Liver (tissue), 9 donors: ENCODE data around the gene QSOX1. TPM values are rescaled to one million over a fixed set of nuclear protein-coding genes. Genes with fewer than 3 reads are reported as not detected.

ENCODE experiments used
- DNase-seq: peaks from one replicate; pipeline ENCODE4 v3.0.0-alpha.2; 2017; ENCODE audit warnings: low spot score
- H3K27ac ChIP-seq, 2 donors: one replicate each; pipeline ENCODE4 v1.7.0; 2013; ENCODE audit warnings: inconsistent platforms in 2 of 2, low read length in 2 of 2, control low read depth in 1 of 2, low read depth in 1 of 2, mild to moderate bottlenecking in 1 of 2
- H3K27me3 ChIP-seq, 4 donors: one replicate each; pipeline versions ENCODE4 v1.6.1 to v1.7.0; 2013; ENCODE audit warnings: low read length in 3 of 4, inconsistent platforms in 1 of 4, mild to moderate bottlenecking in 1 of 4, moderate library complexity in 1 of 4; ENCODE audit not compliant: control insufficient read depth in 4 of 4, insufficient read depth in 4 of 4
- H3K36me3 ChIP-seq, 4 donors: one replicate each; pipeline versions ENCODE4 v1.6.1 to v1.7.0; 2013; ENCODE audit warnings: low read length in 3 of 4, mild to moderate bottlenecking in 3 of 4, low read depth in 1 of 4, moderate library complexity in 1 of 4; ENCODE audit not compliant: control insufficient read depth in 4 of 4, insufficient read depth in 3 of 4
- H3K4me1 ChIP-seq, 4 donors: one replicate each; pipeline versions ENCODE4 v1.6.1 to v1.7.0; 2013; ENCODE audit warnings: low read length in 3 of 4, mild to moderate bottlenecking in 3 of 4, moderate library complexity in 1 of 4; ENCODE audit not compliant: control insufficient read depth in 4 of 4, insufficient read depth in 4 of 4
- H3K4me3 ChIP-seq, 3 donors: one replicate each; pipeline versions ENCODE4 v1.6.1 to v1.7.0; 2013; ENCODE audit warnings: low read length in 3 of 3, control low read depth in 1 of 3, low read depth in 1 of 3, mild to moderate bottlenecking in 1 of 3
- H3K9ac ChIP-seq, 2 donors: one replicate each; pipeline ENCODE4 v1.7.0; 2013; ENCODE audit warnings: low read length in 2 of 2, mild to moderate bottlenecking in 2 of 2, moderate library complexity in 2 of 2, control low read depth in 1 of 2, low read depth in 1 of 2
- H3K9me3 ChIP-seq, 4 donors: one replicate each; pipeline versions ENCODE4 v1.6.1 to v1.7.0; 2013; ENCODE audit warnings: low read length in 3 of 4; ENCODE audit not compliant: control insufficient read depth in 4 of 4
- ATF3 ChIP-seq: IDR thresholded peaks from 2 replicates; pipeline ENCODE4 v1.6.1; 2016; ENCODE audit warnings: antibody characterized with exemption
- CTCF ChIP-seq: fragments of 150-350 bp; IDR thresholded peaks from 2 replicates; pipeline ENCODE4 v1.5.1; 2017; ENCODE audit warnings: improper control_type of control experiment, low read depth, low read length; ENCODE audit not compliant: missing input control
- EGR1 ChIP-seq, 2 donors: IDR thresholded peaks; 2 replicates each; pipeline ENCODE4 v1.6.1; 2016 to 2018; ENCODE audit warnings: antibody characterized with exemption in 2 of 2, low read depth in 2 of 2
- FOXA1 ChIP-seq: IDR thresholded peaks from 2 replicates; pipeline ENCODE4 v1.6.1; 2016; ENCODE audit warnings: antibody characterized with exemption
- FOXA2 ChIP-seq: IDR thresholded peaks from 2 replicates; pipeline ENCODE4 v1.6.1; 2016; ENCODE audit warnings: antibody characterized with exemption
- GABPA ChIP-seq, 2 donors: IDR thresholded peaks in 1 of 2; conservative IDR thresholded peaks in 1 of 2; 2 replicates each; pipeline ENCODE4 v1.6.1; 2016; ENCODE audit warnings: antibody characterized with exemption in 2 of 2, mild to moderate bottlenecking in 1 of 2, moderate library complexity in 1 of 2
- HNF4A ChIP-seq, 2 donors: conservative IDR thresholded peaks; 2 replicates each; pipeline ENCODE4 v1.6.1; 2016; ENCODE audit warnings: antibody characterized with exemption in 2 of 2, mild to moderate bottlenecking in 2 of 2
- HNF4G ChIP-seq: IDR thresholded peaks from 2 replicates; pipeline ENCODE4 v1.6.1; 2016; ENCODE audit warnings: antibody characterized with exemption
- JUND ChIP-seq, 2 donors: IDR thresholded peaks; 2 replicates each; pipeline ENCODE4 v1.6.1; 2016; ENCODE audit warnings: antibody characterized with exemption in 2 of 2
- MAX ChIP-seq: IDR thresholded peaks from 2 replicates; pipeline ENCODE4 v1.6.1; 2016; ENCODE audit warnings: antibody characterized with exemption
- NR2F2 ChIP-seq: IDR thresholded peaks from 2 replicates; pipeline ENCODE4 v1.6.1; 2016; ENCODE audit warnings: antibody characterized with exemption
- RAD21 ChIP-seq, 2 donors: IDR thresholded peaks; 2 replicates each; pipeline ENCODE4 v1.6.1; 2016; ENCODE audit warnings: antibody characterized with exemption in 2 of 2, mild to moderate bottlenecking in 2 of 2
- RXRA ChIP-seq, 2 donors: IDR thresholded peaks; 2 replicates each; pipeline ENCODE4 v1.6.1; 2017 to 2018; ENCODE audit warnings: antibody characterized with exemption in 2 of 2, mild to moderate bottlenecking in 1 of 2
- SP1 ChIP-seq: IDR thresholded peaks from 2 replicates; pipeline ENCODE4 v1.6.1; 2018; ENCODE audit warnings: antibody characterized with exemption, mild to moderate bottlenecking
- TAF1 ChIP-seq: conservative IDR thresholded peaks from 2 replicates; pipeline ENCODE4 v1.6.1; 2016; ENCODE audit warnings: antibody characterized with exemption, mild to moderate bottlenecking
- YY1 ChIP-seq: IDR thresholded peaks from 2 replicates; pipeline ENCODE4 v1.6.1; 2016; ENCODE audit warnings: antibody characterized with exemption, mild to moderate bottlenecking
- WGBS: extraction: QIAGEN DNeasy Blood & Tissue Kit; methylation state at CpG from one replicate; pipeline ENCODE4 v1.1.7; 2013; 5-methylcytosine and 5-hydroxymethylcytosine counted together
- polyA plus RNA-seq, 2 donors: library from polyadenylated mRNA; stranded (reverse) in 1 of 2; unstranded in 1 of 2; fragments of 200-250 nt in 1 of 2; fragments of >200 nt in 1 of 2; fragmentation: Nextera tagmentation in 1 of 2; extraction: Ambion mirVana in 1 of 2; gene quantifications; one replicate each; pipeline versions ENCODE4 v1.2.1 to v1.2.3, GENCODE V29; 2013 to 2015
- total RNA-seq, 2 donors: library from RNA; depleted of rRNA; stranded (reverse); fragments of >200 nt; gene quantifications; one replicate each; pipeline ENCODE4 v1.2.3, GENCODE V29; 2014
- TF ChIP-seq, protein P1 (sequence below): IDR thresholded peaks from 2 replicates; pipeline ENCODE4 v1.6.1; 2016; ENCODE audit warnings: antibody characterized with exemption, mild to moderate bottlenecking
- donor health status: healthy.
- donor health status: healthy.
- donor health status: healthy.
- donor health status: healthy.
- donor health status: healthy.

Gene QSOX1
- total and polyA plus RNA-seq, 4 donors, result 14.3 to 49.2 (median 38.1) TPM

- TF ChIP-seq, protein P1, sequence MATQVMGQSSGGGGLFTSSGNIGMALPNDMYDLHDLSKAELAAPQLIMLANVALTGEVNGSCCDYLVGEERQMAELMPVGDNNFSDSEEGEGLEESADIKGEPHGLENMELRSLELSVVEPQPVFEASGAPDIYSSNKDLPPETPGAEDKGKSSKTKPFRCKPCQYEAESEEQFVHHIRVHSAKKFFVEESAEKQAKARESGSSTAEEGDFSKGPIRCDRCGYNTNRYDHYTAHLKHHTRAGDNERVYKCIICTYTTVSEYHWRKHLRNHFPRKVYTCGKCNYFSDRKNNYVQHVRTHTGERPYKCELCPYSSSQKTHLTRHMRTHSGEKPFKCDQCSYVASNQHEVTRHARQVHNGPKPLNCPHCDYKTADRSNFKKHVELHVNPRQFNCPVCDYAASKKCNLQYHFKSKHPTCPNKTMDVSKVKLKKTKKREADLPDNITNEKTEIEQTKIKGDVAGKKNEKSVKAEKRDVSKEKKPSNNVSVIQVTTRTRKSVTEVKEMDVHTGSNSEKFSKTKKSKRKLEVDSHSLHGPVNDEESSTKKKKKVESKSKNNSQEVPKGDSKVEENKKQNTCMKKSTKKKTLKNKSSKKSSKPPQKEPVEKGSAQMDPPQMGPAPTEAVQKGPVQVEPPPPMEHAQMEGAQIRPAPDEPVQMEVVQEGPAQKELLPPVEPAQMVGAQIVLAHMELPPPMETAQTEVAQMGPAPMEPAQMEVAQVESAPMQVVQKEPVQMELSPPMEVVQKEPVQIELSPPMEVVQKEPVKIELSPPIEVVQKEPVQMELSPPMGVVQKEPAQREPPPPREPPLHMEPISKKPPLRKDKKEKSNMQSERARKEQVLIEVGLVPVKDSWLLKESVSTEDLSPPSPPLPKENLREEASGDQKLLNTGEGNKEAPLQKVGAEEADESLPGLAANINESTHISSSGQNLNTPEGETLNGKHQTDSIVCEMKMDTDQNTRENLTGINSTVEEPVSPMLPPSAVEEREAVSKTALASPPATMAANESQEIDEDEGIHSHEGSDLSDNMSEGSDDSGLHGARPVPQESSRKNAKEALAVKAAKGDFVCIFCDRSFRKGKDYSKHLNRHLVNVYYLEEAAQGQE, result no peak
These were observed 24.0 kb upstream of the QSOX1 start (continued) for GRCh38 chr1:180130651-180131050.

DNA sequence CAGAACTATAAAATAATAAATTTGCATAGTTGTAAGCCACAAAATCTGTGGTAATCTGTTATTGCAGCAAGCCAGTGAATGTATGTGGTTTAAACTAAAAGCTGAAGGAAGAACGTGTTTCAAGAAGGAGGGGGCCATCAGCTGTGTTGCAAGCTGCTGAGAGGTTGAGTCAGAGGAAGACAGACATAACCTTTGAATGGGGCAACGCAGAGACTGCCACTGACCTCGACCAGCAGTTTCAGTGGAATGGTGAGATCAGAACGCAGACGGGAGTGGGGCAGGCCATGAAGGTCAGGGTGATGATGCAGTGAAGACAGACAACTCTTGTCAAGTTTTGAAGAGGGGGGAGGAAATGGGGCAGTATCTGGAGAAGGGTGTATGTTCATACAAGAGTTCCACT is 23.2 kb upstream of the QSOX1 start:
- DNase-seq, result no peak
- 75% methylated on average over 5 of the region's 5 CpGs for WGBS
- no peaks in the 10 kb centered on the region for H3K27me3 ChIP-seq

More for the DNA sequence above, 23.2 kb upstream of the QSOX1 start:
- no peaks in the 10 kb centered on the region for H3K9me3 ChIP-seq
- no peak overlapping the region for H3K4me3 ChIP-seq
- no peak overlapping the region for H3K27ac ChIP-seq
- TF ChIP-seq HNF4G, result no peak
- TF ChIP-seq RAD21 (IDR thresholded peaks at IDR 0.05), result no peak
- TF ChIP-seq FOXA2, result no peak
- TF ChIP-seq GABPA (IDR thresholded peaks at IDR 0.05 in 1 of 2, conservative IDR thresholded peaks at IDR 0.05 in 1 of 2), result no peak
- TF ChIP-seq EGR1 (IDR thresholded peaks at IDR 0.05; ENCODE audit: low read depth in 2 of 2), result no peak
- no peak for TF ChIP-seq TAF1
- no peak for TF ChIP-seq CTCF
- TF ChIP-seq ATF3, result no peak
- no peak for TF ChIP-seq MAX
- TF ChIP-seq FOXA1, result no peak
- TF ChIP-seq, protein P1, result no peak
- no peak for TF ChIP-seq YY1
- TF ChIP-seq NR2F2, result no peak
- TF ChIP-seq HNF4A (conservative IDR thresholded peaks at IDR 0.05), result no peak
- no peak for TF ChIP-seq RXRA (IDR thresholded peaks at IDR 0.05)
- no peak for TF ChIP-seq SP1
- TF ChIP-seq JUND (IDR thresholded peaks at IDR 0.05), result no peak
- H3K36me3 ChIP-seq, result no peaks in the 10 kb centered on the region
- H3K9ac ChIP-seq, result no peak overlapping the region
- peaks cover 0 to 6% (median 3%) of the 10 kb centered on the region in 4 donors for H3K4me1 ChIP-seq
